ELF-1 (cell line): ENCODE results near the gene PRRT3.
"Not testable (repeated sequence)": the region's sequence is repeated elsewhere in the genome, so short reads cannot be mapped to it uniquely, and the experiment has no call there.

Source experiments
- DNase-seq: peaks from one replicate; pipeline ENCODE4 v3.0.0-alpha.2; 2016; ENCODE audit warnings: low read depth, low spot score

PRRT3 gene

GRCh38 chr3:9918261-9919038 lies 33.8 kb downstream of the PRRT3 start:
- no peak for DNase-seq

DNA sequence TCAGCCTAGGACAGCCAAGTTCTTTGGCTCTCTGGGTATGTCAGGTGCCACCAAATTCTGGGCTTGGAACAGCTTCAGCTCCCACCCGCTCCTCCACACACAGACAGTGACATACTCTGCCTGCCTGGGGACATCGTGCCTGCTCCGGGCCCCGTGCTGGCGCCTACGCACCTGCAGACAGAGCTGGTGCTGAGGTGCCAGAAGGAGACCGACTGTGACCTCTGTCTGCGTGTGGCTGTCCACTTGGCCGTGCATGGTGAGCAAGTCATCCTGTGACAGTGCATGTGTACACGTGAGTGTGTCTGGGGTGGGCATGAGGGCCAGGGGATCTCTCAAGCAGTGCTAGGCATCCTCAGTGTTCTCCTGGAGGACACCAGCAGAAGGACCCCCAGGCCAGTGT lies 34.4 kb downstream of the PRRT3 start:
- DNase-seq, result no peak

DNA sequence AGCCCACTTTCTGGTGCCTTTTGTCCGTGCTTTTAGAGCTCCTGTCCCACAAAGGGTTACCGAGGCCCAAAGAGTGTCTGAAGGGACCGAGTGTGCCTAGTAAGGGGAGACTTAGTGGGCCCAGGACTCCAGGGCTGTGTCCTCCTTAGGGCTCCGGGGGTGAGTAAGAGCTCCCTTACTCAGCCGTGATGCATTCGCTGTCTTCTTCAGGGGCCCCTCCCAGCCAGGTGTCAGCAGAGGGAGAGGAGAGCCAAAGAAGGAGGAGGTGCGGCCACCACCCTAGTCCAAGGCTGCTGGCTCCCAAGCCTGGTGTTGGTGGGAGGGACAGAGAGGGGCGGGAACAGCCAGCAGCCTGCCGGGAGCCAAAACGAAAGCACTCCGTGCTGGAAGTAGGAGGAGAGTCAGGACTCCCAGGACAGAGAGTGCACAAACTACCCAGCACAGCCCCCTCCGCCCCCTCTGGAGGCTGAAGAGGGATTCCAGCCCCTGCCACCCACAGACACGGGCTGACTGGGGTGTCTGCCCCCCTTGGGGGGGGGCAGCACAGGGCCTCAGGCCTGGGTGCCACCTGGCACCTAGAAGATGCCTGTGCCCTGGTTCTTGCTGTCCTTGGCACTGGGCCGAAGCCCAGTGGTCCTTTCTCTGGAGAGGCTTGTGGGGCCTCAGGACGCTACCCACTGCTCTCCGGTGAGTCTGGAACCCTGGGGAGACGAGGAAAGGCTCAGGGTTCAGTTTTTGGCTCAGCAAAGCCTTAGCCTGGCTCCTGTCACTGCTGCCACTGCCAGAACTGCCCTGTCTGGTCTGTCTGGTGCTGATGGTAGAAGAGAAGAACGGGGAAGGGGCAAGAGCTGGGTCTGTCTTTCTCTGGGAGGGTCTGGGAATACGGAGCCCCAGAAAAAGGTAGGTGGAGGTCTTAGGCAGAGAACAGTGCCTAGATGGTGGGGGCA lies 35.2 kb downstream of the PRRT3 start, which contains the start of gene IL17RC:
Gene IL17RC, plus strand, starts transcription at position 365 of the 947 bp plus-strand sequence. Its CDS starts 218 bp downstream, at position 583.
- peak; percentile 91 for DNase-seq

DNA sequence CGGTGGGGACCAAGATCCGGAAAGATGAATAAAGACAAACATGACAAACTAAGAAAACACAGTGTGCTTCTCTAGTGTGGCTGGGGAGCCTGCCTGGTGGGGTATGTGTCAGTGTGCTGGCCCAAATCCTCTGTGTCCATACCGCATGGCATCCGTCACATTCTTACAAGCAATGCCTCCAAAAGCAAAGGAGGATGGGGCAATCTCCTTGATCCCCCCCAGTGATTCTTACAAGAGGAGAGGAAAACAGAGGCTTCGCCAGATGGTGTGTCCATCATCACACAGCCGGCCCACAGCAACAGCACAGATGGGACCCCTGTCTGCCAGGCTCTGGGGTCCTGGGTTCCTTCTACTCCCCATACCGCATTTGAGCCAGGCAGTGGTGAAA lies 35.9 kb downstream of the PRRT3 start:
- DNase-seq, result peak; percentile 20

GRCh38 chr3:9915254-9916141 lies 36.7 kb downstream of the PRRT3 start:
- peak; percentile 74 for DNase-seq

GRCh38 chr3:9914559-9915253 lies 37.5 kb downstream of the PRRT3 start:
- no peak for DNase-seq

GRCh38 chr3:9914011-9914410 lies 38.2 kb downstream of the PRRT3 start:
- DNase-seq, result no peak

GRCh38 chr3:9913601-9914000 lies 38.6 kb downstream of the PRRT3 start:
- peak; percentile 32 for DNase-seq

DNA sequence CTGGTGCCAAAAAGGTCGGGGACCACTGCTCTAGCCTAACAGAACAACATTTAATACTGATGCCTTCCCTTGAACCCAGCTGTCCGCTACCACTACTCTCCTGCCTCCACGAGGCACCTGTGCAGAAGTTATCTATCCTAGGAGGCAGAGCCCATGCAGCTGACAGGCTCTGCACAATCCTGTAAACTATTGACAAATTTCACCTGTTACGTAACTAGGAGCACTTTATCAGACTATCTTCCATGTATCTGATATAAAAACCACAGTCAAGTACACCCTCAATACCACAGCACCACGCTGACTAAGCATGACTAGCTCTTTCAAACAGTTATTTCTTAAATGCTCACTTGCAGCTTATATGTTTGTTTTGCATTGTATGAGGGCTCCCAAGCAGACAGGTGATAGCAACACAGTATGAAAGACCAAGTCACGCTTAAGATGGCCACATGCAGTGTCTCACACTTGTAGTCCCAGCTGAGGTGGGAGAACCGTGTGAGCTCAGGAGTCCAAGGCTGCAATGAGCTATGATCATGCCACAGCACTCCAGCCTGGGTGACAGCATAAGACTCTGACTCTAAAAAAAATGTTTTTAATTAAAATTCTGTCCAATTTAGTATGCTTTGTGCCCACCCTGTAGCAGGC lies 39.8 kb downstream of the PRRT3 start:
- DNase-seq, result no peak

- DNase-seq, result no peak
These were observed 40.3 kb downstream of the PRRT3 start for GRCh38 chr3:9911863-9912262.

DNA sequence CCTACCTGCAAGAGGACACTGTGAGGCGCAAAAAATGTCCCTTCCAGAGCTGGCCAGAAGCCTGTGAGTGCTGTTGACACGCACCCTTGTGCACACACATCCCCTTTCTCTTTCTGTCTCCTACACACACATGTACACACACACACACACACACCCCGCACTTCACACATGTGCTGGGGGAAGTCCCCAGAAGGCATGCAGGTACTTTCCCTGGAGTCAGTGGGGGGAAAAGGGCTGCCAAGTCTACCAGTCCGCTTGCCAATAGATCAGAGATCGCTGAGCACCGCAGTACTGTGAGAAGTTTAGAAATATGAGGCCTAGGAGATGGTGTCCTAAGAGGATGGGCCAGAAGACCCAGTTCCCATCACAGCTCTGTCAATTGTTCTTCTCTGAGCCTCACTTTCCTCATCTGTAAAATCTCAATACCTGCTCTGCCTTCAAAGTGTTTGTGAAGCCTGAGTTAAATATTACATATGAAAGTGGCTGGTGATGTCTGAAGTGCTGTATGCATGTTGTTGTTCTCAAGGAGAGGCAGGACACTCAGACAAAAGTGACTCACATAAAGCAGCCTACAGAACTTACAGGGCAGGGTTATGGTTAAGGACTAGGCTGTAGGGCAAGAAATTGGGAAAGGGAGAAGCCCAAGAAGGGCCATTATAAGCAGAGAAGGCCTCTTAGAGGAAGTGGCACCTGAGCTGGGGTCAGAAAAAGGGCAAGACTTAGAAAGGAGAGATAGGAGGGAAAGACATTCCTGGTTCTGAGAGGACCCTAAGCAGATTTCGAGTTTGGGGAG lies 42.8 kb downstream of the PRRT3 start:
- no peak for DNase-seq

GRCh38 chr3:9908286-9908685 lies 43.9 kb downstream of the PRRT3 start:
- DNase-seq, result no peak

GRCh38 chr3:9906480-9906879 lies 45.7 kb downstream of the PRRT3 start:
- DNase-seq, result no peak

DNA sequence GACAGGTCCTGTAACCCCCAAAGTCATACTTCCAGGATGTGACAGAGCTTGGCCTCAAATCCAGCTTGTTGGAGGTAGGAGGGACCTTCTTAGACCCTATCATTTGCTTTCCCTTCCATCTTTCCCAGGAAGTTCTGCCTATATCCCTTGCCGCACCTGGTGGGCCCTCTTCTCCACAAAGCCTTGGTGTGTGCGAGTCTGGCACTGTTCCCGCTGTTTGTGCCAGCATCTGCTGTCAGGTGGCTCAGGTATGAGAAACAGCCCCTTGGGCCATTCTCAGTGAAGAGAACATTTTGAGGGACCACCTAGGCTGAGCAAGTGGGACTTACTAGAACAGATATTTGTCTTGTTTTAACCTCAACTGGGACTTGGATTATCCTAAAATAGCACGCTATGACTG lies 48.3 kb downstream of the PRRT3 start:
- no peak for DNase-seq

GRCh38 chr3:9903238-9903624 lies 49.0 kb downstream of the PRRT3 start:
- DNase-seq, result no peak

DNA sequence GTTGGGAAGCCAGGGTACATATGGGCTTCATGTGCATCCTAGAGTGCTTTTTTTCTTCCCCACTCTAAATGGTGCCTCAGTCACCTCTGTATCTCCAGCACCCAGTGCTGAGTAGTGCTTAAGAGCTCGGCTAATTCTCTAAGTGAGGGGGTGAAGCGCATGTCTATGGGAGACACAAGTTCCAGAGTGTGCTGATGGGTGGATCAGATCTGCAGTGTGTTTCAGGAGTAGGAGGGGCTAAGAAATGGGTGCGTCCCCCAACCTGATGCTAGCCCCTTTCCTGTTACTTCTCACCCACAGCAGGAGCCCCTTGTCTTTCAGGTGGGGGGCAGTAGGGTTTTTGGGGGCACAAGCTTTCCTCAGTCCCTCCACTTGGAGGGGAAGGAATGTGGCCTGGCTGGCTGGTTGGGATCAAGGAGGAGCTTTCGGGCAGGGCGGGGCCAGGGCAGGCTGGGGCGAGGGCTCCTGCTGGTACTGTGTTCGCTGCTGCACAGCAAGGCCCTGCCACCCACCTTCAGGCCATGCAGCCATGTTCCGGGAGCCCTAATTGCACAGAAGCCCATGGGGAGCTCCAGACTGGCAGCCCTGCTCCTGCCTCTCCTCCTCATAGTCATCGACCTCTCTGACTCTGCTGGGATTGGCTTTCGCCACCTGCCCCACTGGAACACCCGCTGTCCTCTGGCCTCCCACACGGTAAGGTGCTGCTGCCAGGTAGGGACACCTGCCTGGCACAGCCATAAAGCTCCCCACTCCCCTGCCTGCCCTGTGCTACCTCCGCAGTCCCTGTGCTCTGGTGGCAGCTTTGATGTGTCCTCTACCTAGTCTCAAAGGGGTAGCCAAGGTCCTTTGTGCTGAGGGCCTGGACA lies 49.6 kb downstream of the PRRT3 start, which contains the start of gene IL17RE:
Gene IL17RE, plus strand, starts transcription at position 477 of the 866 bp plus-strand sequence. Its CDS starts 85 bp downstream, at position 562.
- peak; percentile 56 for DNase-seq

DNA sequence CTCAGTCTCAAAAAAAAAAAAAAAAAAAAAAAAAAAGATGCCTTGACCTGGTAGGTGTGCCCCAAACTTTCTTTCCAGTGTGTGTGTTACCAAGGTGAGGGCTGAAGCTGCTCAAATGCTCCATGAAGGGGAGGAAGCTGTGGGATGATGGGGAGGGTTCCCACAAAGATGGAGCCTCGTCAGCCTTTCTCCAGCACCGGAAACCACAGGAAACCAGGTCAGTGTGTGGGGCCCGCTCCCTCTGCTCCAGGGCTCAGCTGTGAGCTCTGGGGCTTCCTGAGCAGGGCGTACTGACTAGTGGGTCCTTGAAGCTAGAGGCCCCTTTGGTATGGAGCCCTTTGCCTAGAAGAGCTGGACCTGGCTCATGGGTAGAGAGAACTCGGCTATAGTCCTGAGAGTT lies 50.2 kb downstream of the PRRT3 start:
- DNase-seq, result no peak

DNA sequence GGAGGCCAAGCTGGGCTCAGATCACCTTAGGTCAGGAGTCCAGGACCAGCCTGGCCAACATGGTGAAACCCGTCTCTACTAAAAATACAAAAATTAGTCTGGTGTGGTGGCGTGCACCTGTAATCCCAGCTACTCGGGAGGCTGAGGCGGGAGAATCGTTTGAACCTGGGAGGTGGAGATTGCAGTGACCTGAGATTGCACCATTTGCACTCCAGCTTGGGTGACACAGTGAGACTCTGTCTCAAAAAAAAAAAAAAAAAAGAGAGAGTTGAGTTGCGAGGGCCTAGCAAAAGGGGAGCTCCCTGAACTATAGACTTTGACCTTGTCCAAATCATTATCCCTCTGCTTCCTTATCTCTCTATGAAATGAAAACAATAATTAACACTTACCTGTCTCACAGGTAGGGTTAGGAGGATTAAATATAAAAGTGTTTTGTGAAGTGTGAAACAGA lies 51.2 kb downstream of the PRRT3 start:
- DNase-seq, result not testable (repeated sequence)
